Naive thymus-derived CD4-positive, alpha-beta T cell (primary cell): ENCODE results near the gene ZNF362. TPM values are rescaled to one million over a fixed set of nuclear protein-coding genes. Genes with fewer than 3 reads are reported as not detected.

ENCODE experiments used
- ATAC-seq: fragments of 150-1000 bp; cut with Tn5 transposase; 2 replicates; pipeline ENCODE4 v1.10.0; 2021; ENCODE audit warnings: mild to moderate bottlenecking, moderate library complexity
- CTCF ChIA-PET: fragments of 350-600 bp; sonication (Branson Sonifier 250); formaldehyde crosslinking; loops from one replicate; lab custom pipeline; 2021; ENCODE audit warnings: antibody characterized with exemption; lab: Charles Lee
- POLR2A ChIA-PET: fragments of 350-600 bp; sonication (Branson Sonifier 250); formaldehyde crosslinking; loops from one replicate; lab custom pipeline; 2021; ENCODE audit warnings: antibody characterized with exemption, inconsistent platforms; lab: Charles Lee
- DNase-seq, 9 donors: peaks; one replicate each; pipeline versions ENCODE4 v3.0.0 to v3.0.0-alpha.2; 2020 to 2022; ENCODE audit warnings: mixed read lengths in 1 of 9
- H3K27ac ChIP-seq: one replicate; pipeline ENCODE4 v1.7.0; 2013; ENCODE audit warnings: mild to moderate bottlenecking, low read depth, low read length, moderate library complexity
- H3K27me3 ChIP-seq, 2 donors: one replicate each; pipeline ENCODE4 v1.7.0; 2013; ENCODE audit warnings: low read length in 2 of 2, mild to moderate bottlenecking in 2 of 2, moderate library complexity in 2 of 2; ENCODE audit not compliant: control insufficient read depth in 2 of 2, insufficient read depth in 2 of 2
- H3K36me3 ChIP-seq, 3 experiments: 1 replicate in 2 of 3; 2 replicates in 1 of 3; pipeline ENCODE4 v1.7.0; 2013; ENCODE audit warnings: low read length in 3 of 3, mild to moderate bottlenecking in 3 of 3, moderate library complexity in 1 of 3; ENCODE audit not compliant: insufficient read depth in 3 of 3, control insufficient read depth in 2 of 3
- H3K4me1 ChIP-seq, 2 donors: one replicate each; pipeline ENCODE4 v1.7.0; 2013; ENCODE audit warnings: low read length in 2 of 2, mild to moderate bottlenecking in 2 of 2, moderate library complexity in 1 of 2; ENCODE audit not compliant: control insufficient read depth in 2 of 2, insufficient read depth in 2 of 2
- H3K4me3 ChIP-seq: 2 replicates; pipeline ENCODE4 v1.7.0; 2013; ENCODE audit warnings: mild to moderate bottlenecking, low read length
- H3K9me3 ChIP-seq, 3 experiments: 1 replicate in 2 of 3; 2 replicates in 1 of 3; pipeline ENCODE4 v1.7.0; 2013; ENCODE audit warnings: low read length in 3 of 3; ENCODE audit not compliant: control insufficient read depth in 2 of 3
- H3K27ac Mint-ChIP-seq, 9 donors: one replicate each; pipeline ENCODE4 v1.8.0; 2020 to 2022; ENCODE audit warnings: mixed read lengths in 9 of 9, mild to moderate bottlenecking in 8 of 9, moderate library complexity in 5 of 9, inconsistent platforms in 2 of 9
- H3K27me3 Mint-ChIP-seq, 5 donors: one replicate each; pipeline ENCODE4 v1.8.0; 2021 to 2022; ENCODE audit warnings: mixed read lengths in 5 of 5, mild to moderate bottlenecking in 1 of 5
- H3K36me3 Mint-ChIP-seq, 5 donors: one replicate each; pipeline ENCODE4 v1.8.0; 2020 to 2022; ENCODE audit warnings: mixed read lengths in 5 of 5, mild to moderate bottlenecking in 3 of 5, inconsistent platforms in 1 of 5
- H3K4me1 Mint-ChIP-seq, 7 donors: one replicate each; pipeline ENCODE4 v1.8.0; 2020 to 2022; ENCODE audit warnings: mixed read lengths in 7 of 7, mild to moderate bottlenecking in 3 of 7, inconsistent platforms in 1 of 7
- H3K4me3 Mint-ChIP-seq, 10 donors: one replicate each; pipeline ENCODE4 v1.8.0; 2020 to 2022; ENCODE audit warnings: mild to moderate bottlenecking in 10 of 10, mixed read lengths in 10 of 10, moderate library complexity in 6 of 10, inconsistent platforms in 2 of 10
- H3K9me3 Mint-ChIP-seq, 11 donors: one replicate each; pipeline ENCODE4 v1.8.0; 2020 to 2022; ENCODE audit warnings: mixed read lengths in 11 of 11, mild to moderate bottlenecking in 4 of 11, inconsistent platforms in 1 of 11, moderate library complexity in 1 of 11
- intact Hi-C, 2 donors: fragments of 100-400 bp; cut with micrococcal nuclease; formaldehyde crosslinking; loops; one replicate each; pipeline ENCODE4 v1.15.1; 2023
- polyA plus RNA-seq, 2 donors: library from polyadenylated mRNA; unstranded; fragments of 300-500 nt; fragmentation: Illumina TruSeq; gene quantifications; one replicate each; pipeline ENCODE4 v1.2.3, GENCODE V29; 2021
- total RNA-seq, 6 experiments: library from RNA in 5 of 6; stranded (reverse) in 5 of 6; gene quantifications; 1 replicate in 5 of 6; 2 replicates in 1 of 6; pipeline ENCODE4 v1.2.3 and lab custom pipeline; 2021 to 2026

ZNF362 gene
- total and polyA plus RNA-seq, 7 experiments from 2014 or later = 17.2 to 30.5 (median 27.0) TPM

- Mint-ChIP-seq H3K36me3 (peaks cover under 1 to 51% (median 18%) of the 10 kb centered on the region in 5 donors), H3K9me3 (no peaks in the 10 kb centered on the region), H3K27me3 (no peaks in the 10 kb centered on the region), H3K4me1 (peaks cover 4 to 17% (median 12%) of the 10 kb centered on the region in 7 donors), H3K27ac (peak overlapping the region in 4 of 9 donors; percentile 4 to 90 (median 22)), H3K4me3 (no peak overlapping the region)
- no peaks in the 10 kb centered on the region for H3K9me3 ChIP-seq
- DNase-seq (no peak), ATAC-seq (no peak)
- H3K27me3 ChIP-seq = no peaks in the 10 kb centered on the region
- peaks cover 0 to 50% (median 0%) of the 10 kb centered on the region in 3 experiments for H3K36me3 ChIP-seq
- no peaks in the 10 kb centered on the region for H3K4me1 ChIP-seq
- POLR2A ChIA-PET = interaction anchor here (0.6 kb wide), 1 partner anchor 57 kb away, joined by 3 read pairs; no protein-coding TSS in a partner anchor
- CTCF ChIA-PET = interaction anchor here (0.5 to 6.5 kb wide), 7 partner anchors 14 to 401 kb away, joined by 3 to 118 read pairs (median 3); no protein-coding TSS in a partner anchor
- no peak overlapping the region for H3K4me3 ChIP-seq
- intact Hi-C loops = loop anchor here (1.0 to 10.0 kb wide), 9 partner anchors 56 to 360 kb away; no protein-coding TSS in a partner anchor
- H3K27ac ChIP-seq = no peak overlapping the region
Measured at GRCh38 chr1:33294071-33295010, 38.0 kb downstream of the ZNF362 start.

GRCh38 chr1:33295023-33295422 lies 38.7 kb downstream of the ZNF362 start:
- Mint-ChIP-seq H3K4me3 (no peak overlapping the region), H3K27ac (peak overlapping the region in 5 of 9 donors; percentile 8 to 76 (median 57)), H3K27me3 (no peaks in the 10 kb centered on the region), H3K9me3 (no peaks in the 10 kb centered on the region), H3K36me3 (peaks cover 0 to 46% (median 13%) of the 10 kb centered on the region in 5 donors), H3K4me1 (peaks cover 4 to 17% (median 12%) of the 10 kb centered on the region in 7 donors)
- Histone ChIP-seq H3K36me3 (peaks cover 0 to 50% (median 0%) of the 10 kb centered on the region in 3 experiments), H3K9me3 (no peaks in the 10 kb centered on the region), H3K4me3 (no peak overlapping the region), H3K27me3 (no peaks in the 10 kb centered on the region), H3K27ac (no peak overlapping the region), H3K4me1 (no peaks in the 10 kb centered on the region)
- intact Hi-C loops = loop anchor here (1.0 to 10.0 kb wide), 9 partner anchors 55 to 360 kb away; no protein-coding TSS in a partner anchor
- ChIA-PET CTCF (interaction anchor here (0.6 to 6.5 kb wide), 11 partner anchors 12 to 402 kb away, joined by 3 to 118 read pairs (median 4); partner anchors contain the start of gene ZSCAN20), POLR2A (interaction anchor here (0.6 to 1.9 kb wide), 4 partner anchors 11 to 73 kb away, joined by 3 to 7 read pairs (median 4); no protein-coding TSS in a partner anchor)
- DNase-seq (no peak), ATAC-seq (no peak)

GRCh38 chr1:33295450-33296081 lies 39.3 kb downstream of the ZNF362 start:
- intact Hi-C loops = loop anchor here (1.0 to 10.0 kb wide), 9 partner anchors 55 to 361 kb away; no protein-coding TSS in a partner anchor
- Mint-ChIP-seq H3K36me3 (peaks cover 0 to 50% (median 13%) of the 10 kb centered on the region in 5 donors), H3K9me3 (no peaks in the 10 kb centered on the region), H3K4me1 (peaks cover 4 to 17% (median 13%) of the 10 kb centered on the region in 7 donors), H3K4me3 (no peak overlapping the region), H3K27ac (peak overlapping the region in 6 of 9 donors; percentile 8 to 76 (median 52)), H3K27me3 (no peaks in the 10 kb centered on the region)
- Histone ChIP-seq H3K27ac (no peak overlapping the region), H3K4me3 (no peak overlapping the region), H3K27me3 (no peaks in the 10 kb centered on the region), H3K4me1 (no peaks in the 10 kb centered on the region), H3K9me3 (no peaks in the 10 kb centered on the region), H3K36me3 (peaks cover 0 to 53% (median 0%) of the 10 kb centered on the region in 3 experiments)
- ChIA-PET POLR2A (interaction anchor here (1.1 to 1.9 kb wide), 3 partner anchors 10 to 72 kb away, joined by 3 to 7 read pairs (median 4); no protein-coding TSS in a partner anchor), CTCF (interaction anchor here (0.6 to 6.5 kb wide), 12 partner anchors 11 to 403 kb away, joined by 3 to 118 read pairs (median 4); partner anchors contain the start of gene ZSCAN20)
- ATAC-seq = peak; percentile 95
- peak; percentile 67 to 88 (median 79) for DNase-seq

- Mint-ChIP-seq H3K27ac (peak overlapping the region in 1 of 9 donors; percentile 57), H3K36me3 (peaks cover 0 to 50% (median 11%) of the 10 kb centered on the region in 5 donors), H3K27me3 (no peaks in the 10 kb centered on the region), H3K9me3 (no peaks in the 10 kb centered on the region), H3K4me1 (peaks cover 4 to 17% (median 13%) of the 10 kb centered on the region in 7 donors), H3K4me3 (no peak overlapping the region)
- ATAC-seq = no peak
- H3K27me3 ChIP-seq = no peaks in the 10 kb centered on the region
- H3K36me3 ChIP-seq = peaks cover 0 to 53% (median 0%) of the 10 kb centered on the region in 3 experiments
- intact Hi-C loops = loop anchor here (5.0 to 10.0 kb wide), 4 partner anchors 56 to 361 kb away; no protein-coding TSS in a partner anchor
- H3K9me3 ChIP-seq = no peaks in the 10 kb centered on the region
- H3K4me1 ChIP-seq = no peaks in the 10 kb centered on the region
- CTCF ChIA-PET = interaction anchor here (0.7 to 6.5 kb wide), 11 partner anchors 11 to 403 kb away, joined by 3 to 118 read pairs (median 4); partner anchors contain the start of gene ZSCAN20
- H3K27ac ChIP-seq = no peak overlapping the region
- POLR2A ChIA-PET = interaction anchor here (1.1 to 1.9 kb wide), 3 partner anchors 10 to 72 kb away, joined by 3 to 7 read pairs (median 4); no protein-coding TSS in a partner anchor
- DNase-seq = no peak
- H3K4me3 ChIP-seq = no peak overlapping the region
Measured at GRCh38 chr1:33296082-33296458, 39.8 kb downstream of the ZNF362 start.

GRCh38 chr1:33296824-33297223 lies 40.5 kb downstream of the ZNF362 start:
- Mint-ChIP-seq H3K4me1 (peaks cover 8 to 23% (median 16%) of the 10 kb centered on the region in 7 donors), H3K27ac (no peak overlapping the region), H3K36me3 (peaks cover 0 to 55% (median 15%) of the 10 kb centered on the region in 5 donors), H3K9me3 (peaks cover 0 to 4% (median 0%) of the 10 kb centered on the region in 11 donors), H3K4me3 (no peak overlapping the region), H3K27me3 (no peaks in the 10 kb centered on the region)
- H3K4me1 ChIP-seq = peaks cover 0 to 2% of the 10 kb centered on the region in 2 donors
- DNase-seq (no peak), ATAC-seq (no peak)
- no peak overlapping the region for H3K4me3 ChIP-seq
- no peak overlapping the region for H3K27ac ChIP-seq
- H3K36me3 ChIP-seq = peaks cover 0 to 53% (median 0%) of the 10 kb centered on the region in 3 experiments
- no peaks in the 10 kb centered on the region for H3K9me3 ChIP-seq
- POLR2A ChIA-PET = interaction anchor here (1.9 kb wide), 1 partner anchor 53 kb away, joined by 7 read pairs; no protein-coding TSS in a partner anchor
- CTCF ChIA-PET = interaction anchor here (0.6 to 6.5 kb wide), 7 partner anchors 10 to 289 kb away, joined by 3 to 118 read pairs (median 5); no protein-coding TSS in a partner anchor
- intact Hi-C loops = loop anchor here (5.0 to 10.0 kb wide), 4 partner anchors 55 to 362 kb away; no protein-coding TSS in a partner anchor
- no peaks in the 10 kb centered on the region for H3K27me3 ChIP-seq
